HG03469 (cell line): ENCODE results near the gene WDR43.

Experiments
- ATAC-seq: cut with Tn5 transposase; IDR thresholded peaks from one replicate; pipeline ENCODE4 v1.9.1; 2021; ENCODE audit warnings: mild to moderate bottlenecking, moderate library complexity, moderate number of reproducible peaks; ENCODE audit not compliant: unreplicated experiment

The WDR43 gene

DNA sequence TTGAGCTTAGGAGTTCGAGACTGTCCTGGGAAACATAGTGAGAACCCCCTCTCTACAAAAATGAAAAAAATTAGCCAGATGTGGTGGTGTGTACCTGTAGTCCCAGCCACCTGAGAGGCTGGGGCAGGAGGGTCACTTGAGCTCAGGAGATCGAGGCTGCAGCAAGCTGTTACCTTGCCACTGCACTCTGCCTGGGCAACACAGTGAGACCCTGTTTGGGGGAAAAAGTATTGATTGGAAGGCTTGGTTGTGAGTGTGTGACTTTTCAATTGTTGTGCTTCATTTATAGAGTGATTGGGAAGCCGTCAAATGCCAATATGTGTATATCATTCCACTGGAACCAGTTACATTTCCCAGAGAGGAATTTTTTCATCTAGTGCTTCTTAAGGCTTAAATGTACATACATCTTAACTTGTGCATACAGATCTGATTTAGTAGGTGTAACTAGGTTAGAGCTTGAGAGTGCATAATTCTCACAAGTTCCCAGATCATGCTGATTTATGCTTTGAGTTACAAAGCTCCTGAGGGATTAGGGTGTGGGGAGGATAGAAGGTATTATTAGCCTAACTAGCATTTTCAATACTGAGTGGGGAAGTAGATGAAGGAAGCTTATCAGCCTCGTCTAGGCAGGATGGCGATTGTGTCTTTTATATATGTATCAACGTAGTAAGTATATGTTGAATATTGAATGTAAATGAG lies 15.3 kb downstream of the WDR43 start:
- no peak for ATAC-seq

DNA sequence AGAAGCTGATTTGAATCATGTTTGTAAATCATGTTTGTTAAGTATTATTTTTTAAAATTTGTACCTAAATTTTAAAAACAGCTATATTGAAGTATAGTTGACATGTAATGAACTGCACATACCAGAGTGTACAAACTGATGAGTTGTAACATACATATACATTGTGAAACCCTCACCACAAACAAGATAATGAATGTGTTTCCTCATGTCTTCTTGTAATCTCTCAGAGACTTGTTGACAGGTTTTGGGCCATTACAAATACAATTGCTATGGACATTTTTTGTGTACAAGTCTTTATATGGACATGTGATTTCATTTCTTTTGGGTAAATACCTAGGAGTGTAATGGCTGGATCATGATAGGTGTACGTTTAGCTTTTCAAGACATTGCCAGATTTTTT lies 21.5 kb downstream of the WDR43 start:
- no peak for ATAC-seq

DNA sequence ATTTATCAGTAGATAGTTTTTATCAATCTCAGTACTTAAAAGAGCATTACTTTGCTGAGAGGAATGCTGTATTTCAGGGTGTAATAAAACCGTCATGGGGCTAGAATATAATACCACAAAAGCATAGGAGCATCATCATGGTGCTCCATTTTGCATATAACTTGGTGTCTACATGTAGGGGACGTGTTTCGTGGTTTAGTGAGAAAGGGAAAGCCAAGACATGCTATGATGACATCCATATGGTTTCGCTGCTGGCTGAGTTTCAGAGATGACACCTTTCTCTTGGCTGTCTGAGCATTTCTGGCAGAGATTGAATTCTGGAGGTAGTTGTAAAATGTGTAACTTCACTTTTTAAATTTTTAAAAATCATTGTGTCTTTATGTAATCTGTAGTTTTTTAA lies 32.4 kb downstream of the WDR43 start:
- no peak for ATAC-seq

DNA sequence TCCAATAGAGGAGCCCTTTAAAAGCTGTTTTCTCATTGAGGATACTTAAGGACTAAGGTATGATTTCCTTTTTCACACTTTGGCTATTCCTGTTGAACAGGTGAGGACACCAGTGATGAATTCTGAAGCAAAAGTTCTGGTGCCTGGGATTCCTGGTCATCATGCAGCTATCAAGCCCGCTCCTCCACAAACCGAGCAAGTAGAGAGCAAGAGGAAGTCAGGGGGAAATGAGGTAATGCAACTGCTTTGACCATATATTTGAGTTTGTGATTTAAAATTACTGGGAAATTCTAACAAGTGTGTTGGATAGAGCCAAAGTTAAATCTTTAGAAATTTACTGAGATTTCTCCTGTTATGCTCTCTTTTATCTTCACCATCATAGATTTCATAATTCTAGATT lies 33.0 kb downstream of the WDR43 start:
- ATAC-seq, result no peak

DNA sequence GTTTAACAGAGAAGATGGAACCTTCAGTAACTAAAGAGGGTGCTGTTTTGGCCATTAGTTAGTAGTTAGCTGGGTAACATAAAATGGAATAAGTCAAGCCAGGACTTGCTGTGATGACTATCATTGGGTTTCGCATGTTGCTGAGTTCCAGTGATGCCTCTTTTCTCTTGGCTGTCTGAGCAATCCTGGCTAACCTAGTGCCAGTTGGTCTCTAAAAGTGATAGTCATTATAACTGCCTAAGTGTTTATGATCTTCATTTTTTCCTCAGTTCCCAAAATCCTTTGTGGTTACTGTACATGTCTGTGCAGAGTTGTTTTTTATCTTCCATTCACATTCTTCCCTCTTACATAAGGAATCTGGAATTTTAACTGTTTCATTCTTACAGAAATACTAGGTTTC lies 33.4 kb downstream of the WDR43 start:
- ATAC-seq, result no peak

DNA sequence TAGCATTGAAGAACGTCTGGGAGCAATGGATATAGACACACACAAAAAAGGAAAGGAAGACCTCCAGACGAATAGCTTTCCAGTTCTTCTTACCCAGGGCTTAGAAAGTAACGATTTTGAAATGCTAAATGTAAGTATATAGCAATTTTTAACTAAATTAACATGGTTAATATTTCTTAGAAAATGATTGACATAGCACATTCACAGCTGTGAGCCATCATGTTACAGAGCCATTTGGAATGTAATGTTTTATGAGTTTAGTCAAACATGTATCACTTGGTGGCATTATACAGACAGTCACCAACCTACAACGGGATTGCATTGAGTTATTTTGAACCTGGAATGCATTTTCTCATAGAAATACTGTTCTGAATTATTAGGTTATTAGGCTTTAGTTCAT lies 35.1 kb downstream of the WDR43 start:
- no peak for ATAC-seq

DNA sequence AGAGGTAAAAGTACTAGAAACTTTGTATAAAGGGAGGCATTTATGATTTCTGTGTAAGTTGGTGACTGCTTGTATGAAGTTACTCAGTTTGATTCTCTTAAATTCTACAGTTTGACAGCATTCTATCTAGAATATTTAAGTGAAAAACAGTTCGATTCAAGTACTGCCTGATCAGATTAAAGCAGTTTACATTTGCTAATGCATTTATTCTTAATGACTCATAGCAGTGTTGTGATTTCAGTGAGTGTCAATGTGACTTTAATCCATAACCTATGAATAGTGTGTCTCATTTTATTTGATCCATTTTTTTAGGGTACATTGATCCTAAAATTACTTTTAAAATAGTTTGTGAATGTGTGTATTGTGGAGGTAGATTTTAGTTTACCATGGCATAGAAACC lies 35.7 kb downstream of the WDR43 start:
- no peak for ATAC-seq

DNA sequence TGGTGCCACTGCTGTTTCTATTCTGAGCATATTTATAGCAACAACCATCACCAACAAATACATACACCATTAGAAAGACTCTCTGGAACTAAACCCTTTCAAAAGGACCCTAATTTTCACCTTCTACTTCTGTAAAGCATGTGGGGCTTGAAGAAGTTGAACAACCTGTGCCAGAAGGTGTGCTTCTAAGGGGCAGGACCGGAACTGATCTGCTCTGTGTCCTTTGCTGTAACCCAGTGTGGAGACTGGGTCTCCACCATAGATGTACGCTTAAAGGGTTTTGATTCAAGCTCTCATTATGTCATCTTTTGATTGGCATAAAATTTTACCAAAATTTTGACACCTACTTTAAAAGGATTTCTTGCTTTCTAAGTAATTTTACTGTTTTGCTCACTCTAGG lies 40.3 kb downstream of the WDR43 start:
- no peak for ATAC-seq

DNA sequence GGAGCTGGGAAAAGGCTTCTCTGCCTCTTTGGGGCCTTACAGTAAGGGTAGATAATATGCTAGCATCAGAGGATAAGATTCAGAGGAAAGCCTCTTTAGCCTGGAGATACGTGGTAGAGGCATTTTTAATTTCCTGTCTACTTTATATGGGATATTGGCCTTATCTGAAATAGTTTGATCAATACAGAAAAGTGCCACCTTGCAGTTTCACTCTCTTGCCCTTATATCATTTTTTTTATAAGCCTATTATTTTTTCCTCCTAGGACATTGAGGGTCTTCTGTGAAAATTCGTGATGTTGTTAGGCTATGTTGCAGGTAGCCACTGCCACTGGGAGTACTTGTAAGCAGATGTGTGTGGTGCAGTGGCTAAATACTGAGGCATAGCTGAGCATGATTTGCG lies 46.5 kb downstream of the WDR43 start:
- ATAC-seq, result no peak

DNA sequence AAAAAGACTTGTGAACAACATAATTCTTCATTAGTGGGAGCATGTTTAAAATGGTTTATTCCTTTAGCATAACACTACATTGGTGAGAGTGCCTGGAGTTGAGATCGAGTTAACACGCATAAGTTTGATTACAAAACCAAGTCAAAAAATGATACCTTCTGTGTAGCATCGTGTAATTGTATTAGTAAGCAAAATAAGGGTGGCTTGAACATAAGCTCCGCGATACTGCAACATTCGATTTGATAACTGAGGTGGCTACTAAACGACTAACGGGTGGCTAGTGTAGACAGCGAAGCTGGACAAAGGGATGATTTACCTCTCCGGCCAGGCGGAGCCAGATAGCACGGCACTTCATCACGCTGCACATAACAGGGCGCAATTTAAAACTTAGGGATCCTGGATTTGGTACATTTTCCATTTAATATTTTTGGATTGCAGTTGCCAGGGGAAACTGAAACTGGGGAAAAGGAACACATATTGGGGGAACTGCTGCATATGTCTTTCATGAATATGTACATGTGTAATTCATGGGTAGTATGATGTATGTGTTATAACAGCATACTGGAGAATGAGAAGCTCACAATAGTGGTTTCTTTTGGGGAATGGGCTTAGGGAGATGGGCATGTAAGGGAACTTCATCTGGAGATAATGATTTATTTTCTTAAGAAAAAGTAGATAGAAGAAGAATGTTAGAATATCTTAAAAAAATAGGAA lies 50.2 kb downstream of the WDR43 start:
- ATAC-seq, result no peak

DNA sequence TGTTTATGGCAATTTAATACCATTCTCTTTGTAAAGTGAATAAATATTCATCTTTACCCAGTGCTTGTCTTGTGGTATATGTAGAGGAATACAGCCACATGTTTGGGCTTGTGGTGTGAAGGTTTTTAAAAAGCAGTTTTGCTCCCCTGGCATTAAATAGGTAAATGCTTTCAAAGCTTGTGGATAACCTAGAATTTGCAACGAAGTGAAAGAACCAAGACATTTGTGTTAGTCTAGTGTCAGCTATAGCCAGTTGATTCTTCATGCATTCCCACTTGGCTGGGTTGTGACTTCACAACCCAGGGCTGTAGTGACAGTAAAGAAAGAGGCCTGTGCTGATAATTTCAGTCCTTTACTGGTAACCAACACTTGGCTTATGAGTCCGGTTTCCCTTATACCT lies 53.7 kb downstream of the WDR43 start:
- ATAC-seq, result no peak

DNA sequence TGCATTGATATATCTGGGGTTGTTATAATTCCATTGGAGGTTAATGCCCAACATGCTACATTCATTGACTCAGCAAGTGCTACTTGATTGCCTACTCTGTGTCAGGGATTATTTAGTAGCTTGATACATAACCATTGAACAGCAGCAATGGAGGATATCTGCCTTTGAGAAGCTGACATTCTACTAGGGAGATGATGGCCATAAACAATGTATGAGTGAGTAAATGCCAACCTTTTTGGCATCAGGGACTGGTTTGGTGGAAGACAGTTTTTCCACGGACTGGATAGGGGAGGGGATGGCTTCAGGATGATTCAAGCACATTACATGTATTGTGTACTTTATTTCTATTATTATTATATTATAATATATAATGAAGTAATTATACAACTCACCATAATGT lies 54.7 kb downstream of the WDR43 start:
- ATAC-seq, result no peak

DNA sequence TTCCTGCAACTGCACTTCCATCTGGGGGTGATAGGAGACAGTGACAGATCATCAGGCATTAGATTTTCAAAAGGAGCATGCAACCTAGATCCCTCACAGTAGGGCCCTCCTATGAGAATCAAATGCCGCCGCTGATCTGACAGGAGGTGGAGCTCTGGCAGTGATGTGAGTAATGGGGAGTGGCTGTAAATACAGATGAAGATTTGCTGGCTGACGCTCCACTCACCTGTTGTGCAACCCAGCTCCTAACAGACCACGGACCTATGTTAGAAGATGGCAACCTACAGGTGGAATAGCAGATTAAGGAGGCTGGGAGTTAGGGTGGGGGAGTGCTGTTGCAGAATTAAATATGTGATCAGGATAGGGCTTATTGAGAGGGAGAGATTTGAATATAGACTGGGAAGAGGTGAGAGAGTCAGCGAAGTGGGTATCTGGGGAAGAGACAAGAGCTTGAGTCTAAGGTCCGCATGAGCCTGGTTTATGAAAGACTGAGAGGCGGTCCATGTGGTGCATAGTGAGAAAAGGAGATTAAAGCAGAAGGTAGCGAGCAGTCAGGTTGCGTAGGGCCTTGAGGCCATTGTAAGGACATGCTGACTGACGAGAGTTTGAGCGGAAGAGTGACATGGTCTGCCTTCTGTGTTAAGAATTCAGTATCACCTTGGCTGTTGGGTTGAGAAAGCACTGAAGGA lies 55.3 kb downstream of the WDR43 start:
- no peak for ATAC-seq

DNA sequence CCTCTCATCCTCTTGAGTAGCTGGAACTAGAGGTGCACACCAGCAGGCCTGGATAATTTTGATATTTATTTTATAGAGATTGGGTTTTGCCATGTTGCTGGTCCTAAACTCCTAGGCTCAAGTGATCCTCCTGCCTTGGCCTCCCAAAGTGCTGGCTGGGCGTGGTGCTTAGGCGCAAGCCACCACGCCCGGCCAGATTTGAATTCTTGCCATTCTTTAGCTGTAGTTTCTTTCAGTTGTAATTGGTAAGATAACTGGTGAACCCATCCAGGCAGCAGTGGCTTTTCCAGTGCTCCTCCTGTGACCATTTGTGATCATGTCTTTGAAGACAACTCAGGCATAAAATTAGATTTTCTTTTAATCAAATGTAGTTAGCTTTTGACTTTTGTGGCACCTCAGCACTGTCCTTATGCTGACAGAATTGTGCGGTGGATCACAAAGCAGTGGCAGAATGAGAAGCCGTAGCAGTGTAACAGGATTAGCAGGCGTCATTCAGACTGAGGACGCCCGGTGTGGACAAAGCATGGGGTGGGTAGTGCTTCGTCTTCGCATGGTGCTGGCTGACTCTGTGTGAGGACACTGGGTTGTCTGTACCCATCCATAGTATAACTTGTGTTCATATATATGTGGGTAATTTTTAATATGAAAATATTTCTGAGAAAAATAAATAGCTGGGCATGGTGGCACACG lies 56.6 kb downstream of the WDR43 start:
- ATAC-seq, result no peak

DNA sequence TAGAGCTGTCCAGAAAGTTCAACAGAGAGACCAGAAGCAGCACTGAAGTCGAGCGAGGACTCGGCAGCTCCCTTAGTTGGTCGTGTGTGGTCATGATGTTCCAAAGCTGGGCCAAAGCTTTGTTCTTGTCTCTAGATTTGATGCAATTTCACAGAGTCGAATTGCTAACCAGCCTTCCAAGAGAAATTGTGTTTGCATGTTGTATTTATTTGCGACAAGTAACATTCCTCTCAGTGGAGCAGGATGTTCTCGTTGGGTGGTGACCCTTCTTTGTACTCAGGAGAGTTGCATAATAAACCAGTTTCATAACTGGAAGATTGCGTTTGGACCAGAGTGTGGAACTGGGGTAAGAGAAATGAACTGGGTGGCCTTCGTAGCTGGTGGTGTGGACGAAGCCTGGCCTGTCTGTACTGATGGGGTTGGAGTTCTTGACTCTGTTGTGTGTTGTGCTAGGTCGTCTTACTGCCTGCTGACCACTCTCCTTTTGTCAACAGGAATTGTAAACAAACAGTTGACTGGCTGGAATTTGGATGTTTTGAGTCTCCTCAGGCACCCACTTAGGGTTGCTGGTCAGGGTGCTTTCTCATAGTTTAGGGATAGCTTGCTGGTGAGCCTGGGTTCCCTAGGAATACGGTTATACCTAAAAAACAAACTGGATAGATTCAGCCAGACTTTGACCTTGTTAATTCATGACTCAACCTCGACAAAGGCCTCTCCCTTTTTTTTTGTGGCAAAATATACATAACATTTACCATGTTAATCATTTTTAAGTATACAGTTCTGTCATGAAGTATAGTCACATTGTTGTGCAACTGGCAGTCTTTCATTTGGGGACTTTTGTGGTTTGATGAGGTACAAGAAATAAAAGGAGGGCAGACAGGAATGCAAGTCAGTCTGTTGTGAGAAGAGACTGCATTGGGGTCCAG lies 57.7 kb downstream of the WDR43 start:
- no peak for ATAC-seq

DNA sequence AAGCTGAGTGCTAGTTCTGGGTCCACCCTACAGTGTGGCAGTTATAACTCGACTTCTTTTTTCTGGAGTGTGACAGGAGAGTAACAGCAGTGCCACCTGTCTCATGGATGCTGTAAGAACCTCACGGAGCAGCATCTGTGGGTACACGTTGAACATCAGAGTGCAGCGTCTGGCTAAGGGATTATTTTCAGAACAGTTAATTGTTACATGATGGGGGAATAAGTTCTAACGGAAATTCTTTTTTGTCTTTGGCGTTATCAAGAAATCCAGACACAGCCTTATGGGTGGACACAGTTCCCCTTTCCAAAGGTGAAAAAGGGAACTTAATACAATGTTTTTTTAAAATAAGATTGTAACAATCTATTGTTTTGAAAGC lies 58.4 kb downstream of the WDR43 start:
- no peak for ATAC-seq

DNA sequence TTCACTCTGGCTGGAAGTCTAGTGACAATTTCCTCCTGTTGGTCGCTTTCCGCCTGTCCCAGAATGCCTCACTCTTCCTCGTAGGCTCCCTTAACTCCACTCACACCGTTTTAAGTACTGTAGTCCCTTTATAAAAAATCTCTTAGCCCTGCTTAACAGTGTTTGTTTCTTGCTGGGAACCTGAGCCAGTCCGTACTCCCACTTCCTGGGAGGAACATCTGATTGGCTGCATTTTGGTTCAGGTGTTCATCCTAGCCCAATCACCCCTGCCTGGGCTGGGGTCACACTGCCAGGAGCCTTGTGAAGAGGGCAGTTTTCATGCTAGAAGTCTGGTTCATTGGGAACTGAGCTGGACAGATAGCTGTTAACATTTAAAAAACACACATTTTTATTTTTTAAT lies 61.0 kb downstream of the WDR43 start:
- ATAC-seq, result no peak

DNA sequence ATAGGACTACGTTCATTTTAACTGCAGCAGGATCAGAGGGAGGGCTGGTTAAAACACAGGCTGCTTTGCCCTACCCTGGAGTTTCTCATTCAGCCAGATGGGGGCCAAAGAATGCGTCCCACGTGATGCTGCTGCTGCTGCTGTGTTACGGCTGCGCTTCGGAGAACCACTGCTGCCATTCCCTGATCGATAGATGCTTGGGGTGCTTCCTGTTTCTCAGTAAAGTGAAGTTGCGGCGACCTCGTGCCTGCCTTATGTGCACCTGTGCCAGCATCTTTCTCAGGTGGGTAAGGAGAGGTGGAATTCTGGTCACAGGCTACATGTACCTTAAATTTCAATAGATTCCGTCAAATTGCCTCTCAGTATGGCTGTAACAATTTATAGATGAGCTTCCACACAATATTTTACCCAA lies 62.0 kb downstream of the WDR43 start:
- no peak for ATAC-seq

DNA sequence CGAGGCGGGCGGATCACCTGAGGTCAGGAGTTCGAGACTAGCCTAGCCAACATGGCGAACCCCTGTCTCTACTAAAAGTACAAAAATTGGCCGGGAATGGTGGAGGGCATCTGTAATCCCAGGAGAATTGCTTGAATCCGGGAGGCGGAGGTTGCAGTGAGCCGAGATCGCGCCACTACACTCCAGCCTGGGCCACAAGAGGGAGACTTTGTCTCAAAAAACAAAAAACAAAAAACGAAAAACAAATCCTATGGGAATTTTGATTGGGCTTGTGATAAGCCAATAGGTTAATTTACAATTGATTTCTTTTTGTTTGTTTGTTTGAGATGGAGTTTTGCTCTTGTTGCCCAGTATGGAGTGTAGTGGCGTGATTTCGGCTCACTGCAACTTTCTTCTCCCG lies 62.4 kb downstream of the WDR43 start:
- no peak for ATAC-seq

DNA sequence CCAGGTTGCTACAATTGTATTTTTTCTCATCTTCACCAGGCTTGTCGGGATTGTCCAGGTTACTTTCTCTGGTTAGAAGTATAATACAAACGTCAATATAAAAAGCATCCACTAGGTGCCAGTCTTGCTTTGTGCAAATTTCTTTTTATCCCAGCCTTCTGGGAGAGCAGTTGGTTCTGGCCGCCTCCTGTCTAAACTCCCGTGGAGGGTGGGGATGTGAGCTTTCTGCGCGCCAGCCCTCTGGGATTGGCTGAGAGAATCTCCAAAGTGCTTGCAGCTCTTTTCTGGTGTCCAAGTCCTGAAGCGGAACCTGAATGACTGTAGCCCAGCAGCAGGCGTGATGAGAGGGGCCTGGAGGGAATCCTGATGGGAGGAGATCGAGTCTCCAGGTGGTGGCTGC lies 64.2 kb downstream of the WDR43 start:
- no peak for ATAC-seq

DNA sequence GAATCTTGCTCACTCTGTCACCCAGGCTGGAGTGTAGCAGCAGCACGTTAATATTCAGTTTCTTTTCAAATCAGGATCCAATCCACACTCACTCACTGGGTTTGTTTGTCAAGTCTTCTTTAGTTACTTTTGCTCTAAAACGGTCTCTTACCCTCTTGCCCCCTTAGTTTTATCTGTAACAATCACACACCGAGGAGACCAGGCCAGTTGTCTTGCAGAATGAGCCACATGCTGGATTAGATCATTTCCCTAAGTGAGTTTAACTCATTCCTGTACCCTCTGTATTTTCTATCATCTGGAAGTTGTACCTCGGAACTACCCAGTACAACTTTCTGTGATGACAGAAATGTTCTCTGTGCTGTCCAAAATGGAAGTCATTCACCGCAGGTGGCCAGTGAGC lies 65.9 kb downstream of the WDR43 start:
- no peak for ATAC-seq
